SK-N-SH (cell line): Measurements from ENCODE around the gene CALCOCO1. TPM values are rescaled to one million over a fixed set of nuclear protein-coding genes. Genes with fewer than 3 reads are reported as not detected.

Experiments
- CTCF ChIA-PET: fragments of 300-600, 350-600 bp; formaldehyde crosslinking; extraction: SDS; loops from one replicate; lab custom pipeline; 2021; lab: Yijun Ruan, JAX
- POLR2A ChIA-PET: fragments of 350-600 bp; sonication (Branson Sonifier 250); formaldehyde crosslinking; extraction: SDS; loops from one replicate; lab custom pipeline; 2020; ENCODE audit warnings: antibody characterized with exemption, inconsistent platforms; lab: Yijun Ruan, JAX
- DNase-seq: peaks from one replicate; pipeline ENCODE4 v3.0.0; 2012
- H2AFZ ChIP-seq: fragments of 200-600 bp; sonication (generic); 2 replicates; pipeline ENCODE4 v1.8.1; 2016; ENCODE audit warnings: antibody characterized with exemption, mild to moderate bottlenecking, low read depth
- H3F3A ChIP-seq: fragments of 200-600 bp; sonication (generic); replicated peaks from 2 replicates; pipeline ENCODE3; 2016; ENCODE audit warnings: antibody characterized with exemption, mild to moderate bottlenecking; ENCODE audit not compliant: insufficient read depth
- H3K27ac ChIP-seq, 2 experiments: fragments of 200-500 bp in 1 of 2; fragments of 200-600 bp in 1 of 2; sonication (Bioruptor generic) in 1 of 2; sonication (generic), shearing (Covaris generic) in 1 of 2; 2 replicates each; pipeline versions ENCODE4 v1.5.1 to v1.6.1; 2014 to 2016; ENCODE audit warnings: low read depth in 2 of 2, inconsistent platforms in 1 of 2, low read length in 1 of 2, mild to moderate bottlenecking in 1 of 2, mixed read lengths in 1 of 2
- H3K27me3 ChIP-seq: fragments of 200-600 bp; sonication (generic), shearing (Covaris generic); 2 replicates; pipeline ENCODE4 v1.6.1; 2016; ENCODE audit warnings: mixed run types; ENCODE audit not compliant: insufficient read depth
- H3K36me3 ChIP-seq, 2 experiments: fragments of 200-500 bp in 1 of 2; fragments of 200-600 bp in 1 of 2; sonication (Bioruptor generic) in 1 of 2; sonication (generic) in 1 of 2; replicated peaks in 1 of 2; 2 replicates each; pipeline versions ENCODE3 to v1.5.1; 2014 to 2016; ENCODE audit warnings: low read length in 1 of 2, mild to moderate bottlenecking in 1 of 2; ENCODE audit not compliant: insufficient read depth in 2 of 2, control insufficient read depth in 1 of 2
- H3K4me1 ChIP-seq, 2 experiments: fragments of 200-500 bp in 1 of 2; fragments of 200-600 bp in 1 of 2; sonication (Bioruptor generic) in 1 of 2; sonication (generic), shearing (Covaris generic) in 1 of 2; 2 replicates each; pipeline versions ENCODE4 v1.5.1 to v1.6.1; 2014 to 2016; ENCODE audit warnings: low read depth in 1 of 2, low read length in 1 of 2, mixed run types in 1 of 2; ENCODE audit not compliant: insufficient read depth in 2 of 2, control insufficient read depth in 1 of 2
- H3K4me2 ChIP-seq: fragments of 200-600 bp; sonication (generic), shearing (Covaris generic); 2 replicates; pipeline ENCODE4 v1.6.1; 2017; ENCODE audit warnings: mixed run types
- H3K4me3 ChIP-seq, 2 experiments: fragments of 200-500 bp in 1 of 2; fragments of 200-600 bp in 1 of 2; sonication (Bioruptor generic) in 1 of 2; sonication (generic), shearing (Covaris generic) in 1 of 2; 2 replicates each; pipeline versions ENCODE4 v1.5.1 to v1.8.1; 2014 to 2016; ENCODE audit warnings: low read depth in 2 of 2, inconsistent platforms in 1 of 2, low read length in 1 of 2, mild to moderate bottlenecking in 1 of 2, mixed read lengths in 1 of 2, moderate library complexity in 1 of 2
- H3K79me2 ChIP-seq: fragments of 200-600 bp; sonication (generic); 2 replicates; pipeline ENCODE4 v1.8.1; 2017; ENCODE audit warnings: mild to moderate bottlenecking; ENCODE audit not compliant: insufficient read depth
- H3K9ac ChIP-seq: fragments of 200-600 bp; sonication (generic); 2 replicates; pipeline ENCODE4 v1.6.1; 2017; ENCODE audit warnings: mixed run types
- H3K9me2 ChIP-seq: fragments of 200-600 bp; sonication (generic); 2 replicates; pipeline ENCODE4 v1.6.1; 2017; ENCODE audit warnings: mixed run types
- H3K9me3 ChIP-seq: fragments of 200-600 bp; sonication (generic); 2 replicates; pipeline ENCODE4 v1.6.1; 2017; ENCODE audit warnings: mixed run types, mild to moderate bottlenecking, moderate library complexity
- H4K20me1 ChIP-seq: fragments of 200-600 bp; sonication (generic); 2 replicates; pipeline ENCODE4 v1.6.1; 2017; ENCODE audit warnings: mild to moderate bottlenecking, mixed run types; ENCODE audit not compliant: insufficient read depth
- CHD2 ChIP-seq: fragments of 150-350 bp; IDR thresholded peaks from 2 replicates; pipeline ENCODE4 v1.6.1; 2018; ENCODE audit warnings: low read length; ENCODE audit not compliant: partially characterized antibody
- EZH2phosphoT487 ChIP-seq: fragments of 200-600 bp; sonication (generic); IDR thresholded peaks from 2 replicates; pipeline ENCODE4 v1.6.1; 2017; ENCODE audit warnings: low read depth, mixed run types, mild to moderate bottlenecking, antibody characterized with exemption, moderate library complexity, borderline replicate concordance
- FOSL2 ChIP-seq: IDR thresholded peaks from 2 replicates; pipeline ENCODE4 v1.4.0; 2012; ENCODE audit warnings: low read depth, mild to moderate bottlenecking, moderate library complexity, borderline replicate concordance
- FOXM1 ChIP-seq: IDR thresholded peaks from 2 replicates; pipeline ENCODE4 v1.4.0; 2012; ENCODE audit warnings: low read depth, mild to moderate bottlenecking
- JUND ChIP-seq: IDR thresholded peaks from 2 replicates; pipeline ENCODE4 v1.4.0; 2012
- MEF2A ChIP-seq: IDR thresholded peaks from 2 replicates; pipeline ENCODE4 v1.4.0; 2012; ENCODE audit warnings: low read depth, borderline replicate concordance
- NFIC ChIP-seq: IDR thresholded peaks from 2 replicates; pipeline ENCODE4 v1.4.0; 2012; ENCODE audit warnings: borderline replicate concordance
- NRF1 ChIP-seq: IDR thresholded peaks from 2 replicates; pipeline ENCODE4 v1.6.1; 2012; ENCODE audit warnings: low read depth, mild to moderate bottlenecking, low read length
- POLR2AphosphoS5 ChIP-seq: IDR thresholded peaks from 2 replicates; pipeline ENCODE4 v1.6.1; 2012; ENCODE audit warnings: low read depth, low read length
- RCOR1 ChIP-seq: fragments of 150-350 bp; IDR thresholded peaks from 2 replicates; pipeline ENCODE4 v1.6.1; 2017; ENCODE audit warnings: antibody characterized with exemption, low read length
- RFX5 ChIP-seq: IDR thresholded peaks from 2 replicates; pipeline ENCODE4 v1.6.1; 2012; ENCODE audit warnings: mild to moderate bottlenecking, improper control_type of control experiment, low read length
- SIN3A ChIP-seq: IDR thresholded peaks from 2 replicates; pipeline ENCODE4 v1.6.1; 2012; ENCODE audit warnings: low read depth, mild to moderate bottlenecking, low read length, moderate library complexity, borderline replicate concordance
- SMC3 ChIP-seq: IDR thresholded peaks from 2 replicates; pipeline ENCODE4 v1.6.1; 2012; ENCODE audit warnings: low read depth, low read length, improper control_type of control experiment
- TAF1 ChIP-seq: IDR thresholded peaks from 2 replicates; pipeline ENCODE4 v1.6.1; 2012; ENCODE audit warnings: low read depth, mild to moderate bottlenecking, low read length, moderate library complexity, borderline replicate concordance
- TEAD4 ChIP-seq: IDR thresholded peaks from 2 replicates; pipeline ENCODE4 v1.4.0; 2012; ENCODE audit warnings: mild to moderate bottlenecking, borderline replicate concordance; ENCODE audit not compliant: insufficient read depth
- USF2 ChIP-seq: fragments of 150-350 bp; IDR thresholded peaks from 2 replicates; pipeline ENCODE4 v1.6.1; 2017; ENCODE audit warnings: antibody characterized with exemption, low read length, low read depth, borderline replicate concordance
- WGBS: methylation state at CpG from one replicate; pipeline ENCODE4 v1.1.6; 2017; ENCODE audit warnings: low lambda C conversion rate; 5-methylcytosine and 5-hydroxymethylcytosine counted together
- polyA plus RNA-seq, 3 experiments: library from polyadenylated mRNA; depleted of rRNA; stranded (reverse); fragments of >200 nt; gene quantifications; 2 replicates each; pipeline ENCODE4 v1.2.3, GENCODE V29; 2012

CALCOCO1 gene
- polyA plus RNA-seq, 1 of the 3 experiments (the other 2 are of a cell fraction): 72.1 TPM

GRCh38 chr12:53667080-53667479, 60.2 kb downstream of the CALCOCO1 start:
- no peak for DNase-seq
- Histone ChIP-seq H4K20me1 (no peaks in the 10 kb centered on the region), H3K4me3 (no peak overlapping the region), H3K9ac (no peak overlapping the region), H3K9me2 (no peaks in the 10 kb centered on the region), H3K9me3 (no peaks in the 10 kb centered on the region), H3K27ac (no peak overlapping the region; a peak in 1 of 4 replicates), H3K36me3 (peaks cover 54 to 63% of the 10 kb centered on the region in 2 experiments), H2AFZ (no peak overlapping the region), H3K27me3 (no peaks in the 10 kb centered on the region), H3K79me2 (peaks cover 18% of the 10 kb centered on the region), H3K4me1 (no peaks in the 10 kb centered on the region), H3K4me2 (no peak overlapping the region), H3F3A (peaks cover 18% of the 10 kb centered on the region)
- ChIA-PET CTCF (interaction anchor here (1.0 to 1.1 kb wide), 3 partner anchors 9 to 124 kb away, joined by 3 to 7 read pairs (median 7); partner anchors contain the start of gene ATP5MC2), POLR2A (interaction anchor here (1.3 kb wide), 1 partner anchor 9 kb away, joined by 4 read pairs; the partner anchor contains the start of gene ATP5MC2)
- 96% methylated on average over 2 of the region's 2 CpGs for WGBS
- no peak for TF ChIP-seq FOSL2
- TF ChIP-seq RFX5: no peak
- TF ChIP-seq CHD2: no peak
- TF ChIP-seq SIN3A: no peak
- no peak for TF ChIP-seq TAF1
- TF ChIP-seq FOXM1: no peak
- TF ChIP-seq EZH2phosphoT487: no peak

GRCh38 chr12:53664936-53665335, 62.3 kb downstream of the CALCOCO1 start:
- peaks cover 21% of the 10 kb centered on the region for H3F3A ChIP-seq
- no peaks in the 10 kb centered on the region for H4K20me1 ChIP-seq
- no peaks in the 10 kb centered on the region for H3K9me2 ChIP-seq
- TF ChIP-seq POLR2AphosphoS5 (no peak), USF2 (no peak), MEF2A (no peak), TEAD4 (no peak), SMC3 (no peak), NRF1 (no peak), NFIC (no peak), CHD2 (no peak), JUND (no peak), RCOR1 (no peak)
- WGBS: 94% methylated on average over 7 of the region's 7 CpGs
- H3K4me2 ChIP-seq: no peak overlapping the region
- ChIA-PET CTCF (interaction anchor here (1.0 to 2.1 kb wide), 2 partner anchors 11 to 41 kb away, joined by 4 to 9 read pairs; partner anchors contain the start of gene ATP5MC2), POLR2A (interaction anchor here (0.6 kb wide), 1 partner anchor 31 kb away, joined by 3 read pairs; no protein-coding TSS in a partner anchor)
- H3K9ac ChIP-seq: no peak overlapping the region
- H3K79me2 ChIP-seq: peaks cover 8% of the 10 kb centered on the region
- DNase-seq: no peak
- no peaks in the 10 kb centered on the region for H3K27me3 ChIP-seq
- H3K4me1 ChIP-seq: peaks cover 0 to 4% of the 10 kb centered on the region in 2 experiments; a peak in 1 of 4 replicates
- H3K9me3 ChIP-seq: no peaks in the 10 kb centered on the region
- H3K4me3 ChIP-seq: no peak overlapping the region
- H3K27ac ChIP-seq: no peak overlapping the region
- peaks cover 41 to 45% of the 10 kb centered on the region in 2 experiments for H3K36me3 ChIP-seq
- no peak overlapping the region for H2AFZ ChIP-seq
